Left kidney (tissue), 2 donors: ENCODE measurements around the gene NCOA1. TPM values are rescaled to one million over a fixed set of nuclear protein-coding genes. Genes with fewer than 3 reads are reported as not detected.

Experiments used
- DNase-seq: peaks from one replicate; pipeline ENCODE4 v3.0.0-alpha.2; 2013
- polyA plus RNA-seq: library from polyadenylated mRNA; unstranded; fragments of 120-200 nt; gene quantifications from one replicate; pipeline ENCODE4 v1.2.1, GENCODE V29; 2013; ENCODE audit not compliant: insufficient read length

The NCOA1 gene
- polyA plus RNA-seq, 1 donor: 51.7 TPM

DNA sequence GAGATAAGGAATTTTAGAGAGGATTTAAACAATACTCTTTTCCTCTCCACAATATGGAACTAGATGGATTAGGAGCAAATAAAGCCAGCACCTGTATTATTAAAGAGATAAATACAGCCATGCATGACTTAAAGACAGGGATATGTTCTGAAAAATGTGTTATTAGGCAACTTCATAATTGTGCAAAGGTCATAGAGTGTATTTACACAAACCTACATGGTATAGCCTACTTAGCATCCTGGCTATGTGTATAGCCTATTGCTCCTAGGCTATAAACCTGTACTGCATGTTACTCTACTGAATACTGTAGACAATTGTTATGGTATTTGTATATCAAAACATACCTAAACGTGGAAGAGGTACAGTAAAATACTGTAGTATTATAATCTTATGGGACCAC is 249.1 kb downstream of the NCOA1 start:
- DNase-seq: no peak

DNA sequence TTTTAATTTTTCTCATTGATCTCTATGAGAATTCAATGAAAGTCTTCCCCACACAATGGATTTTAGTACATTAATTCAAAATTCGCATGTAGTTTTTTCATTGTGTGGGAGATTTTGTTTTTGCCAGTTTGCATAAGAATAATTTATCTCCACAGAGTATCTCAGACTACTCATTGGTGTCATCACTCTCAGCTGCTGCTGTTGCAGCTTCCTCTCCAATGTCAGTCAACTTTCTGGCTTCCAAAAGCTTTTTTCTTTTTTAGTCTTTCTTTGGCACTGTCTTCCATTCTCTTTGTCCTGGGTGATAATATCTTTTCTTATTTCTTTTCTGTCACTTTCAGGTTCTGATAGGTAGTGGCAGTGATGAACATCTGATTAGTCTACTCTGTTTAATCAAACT is 251.7 kb downstream of the NCOA1 start:
- no peak for DNase-seq

DNA sequence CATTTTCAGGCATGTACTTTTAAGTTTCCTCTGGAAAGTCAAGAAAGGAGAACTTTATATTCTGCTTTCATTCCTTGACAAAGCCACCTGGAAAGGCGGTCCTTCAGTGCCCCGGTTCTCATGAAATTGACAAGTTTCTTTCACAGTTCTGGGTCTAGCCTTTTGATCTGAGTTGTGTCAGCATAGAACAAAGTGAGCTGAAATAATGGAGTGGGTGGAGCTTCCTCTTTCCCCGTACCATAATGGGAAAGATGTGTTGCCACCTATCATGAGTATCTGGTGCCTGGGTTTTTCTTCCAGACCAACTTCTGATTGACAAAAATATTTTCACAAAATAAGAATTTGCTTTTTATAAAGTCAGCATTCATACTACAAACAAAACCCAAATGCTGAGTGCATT is 252.9 kb downstream of the NCOA1 start:
- DNase-seq: no peak

DNA sequence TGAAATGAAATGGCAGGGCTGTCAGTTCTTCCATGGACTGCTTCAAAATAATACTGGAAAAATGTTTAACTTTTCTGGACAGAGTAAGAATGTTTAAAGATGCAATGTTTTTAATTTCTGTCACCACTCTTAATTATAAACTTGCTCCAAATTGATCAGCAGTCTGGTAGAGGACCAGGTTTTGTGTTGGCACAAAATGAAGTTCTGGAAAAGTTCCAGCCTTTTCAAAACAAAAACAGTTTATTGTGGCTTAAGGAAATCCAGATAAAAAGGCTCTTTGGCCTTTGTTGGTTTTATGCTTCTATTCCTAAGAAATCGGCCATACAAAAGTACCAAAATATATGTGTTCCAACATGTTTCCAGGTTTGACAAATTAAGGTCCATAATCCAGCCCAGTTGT is 253.3 kb downstream of the NCOA1 start:
- no peak for DNase-seq

DNA sequence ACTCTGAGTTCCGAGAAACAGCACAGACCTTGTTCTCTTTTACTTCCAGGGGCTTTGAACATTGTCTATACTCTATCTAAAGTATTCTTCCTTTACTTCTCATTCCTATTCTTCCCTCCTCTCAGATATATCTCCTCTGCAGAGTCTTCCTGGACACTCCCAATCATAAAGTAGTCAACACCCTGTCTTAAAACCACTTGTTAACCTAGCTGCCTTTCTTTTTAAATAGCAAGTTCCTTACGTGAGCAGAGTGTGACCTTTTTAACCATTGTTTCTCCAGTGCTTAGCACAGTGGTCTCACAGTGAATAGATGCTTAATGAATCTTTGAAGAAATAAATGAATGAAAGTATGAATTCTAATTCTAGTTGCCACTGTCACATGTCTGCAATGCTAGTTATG is 254.8 kb downstream of the NCOA1 start:
- DNase-seq: no peak

DNA sequence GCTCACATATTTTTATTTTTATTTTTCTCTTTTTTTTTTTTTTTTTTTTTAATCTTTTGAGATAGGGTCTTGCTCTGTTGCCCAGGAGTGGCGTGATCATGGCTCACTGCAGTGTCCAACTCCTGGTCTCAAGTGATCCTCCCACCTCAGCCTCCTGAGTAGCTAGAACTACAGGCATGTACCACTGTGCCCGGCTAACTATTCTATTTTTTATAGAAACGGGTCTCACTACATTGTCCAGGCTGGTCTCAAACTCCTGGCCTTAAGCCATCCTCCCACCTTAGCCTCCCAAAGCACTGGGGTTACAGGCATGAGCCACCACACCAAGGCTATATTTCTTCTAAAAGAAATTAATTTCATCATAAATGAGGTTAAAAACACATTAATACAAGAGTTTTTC is 256.2 kb downstream of the NCOA1 start:
- no peak for DNase-seq

DNA sequence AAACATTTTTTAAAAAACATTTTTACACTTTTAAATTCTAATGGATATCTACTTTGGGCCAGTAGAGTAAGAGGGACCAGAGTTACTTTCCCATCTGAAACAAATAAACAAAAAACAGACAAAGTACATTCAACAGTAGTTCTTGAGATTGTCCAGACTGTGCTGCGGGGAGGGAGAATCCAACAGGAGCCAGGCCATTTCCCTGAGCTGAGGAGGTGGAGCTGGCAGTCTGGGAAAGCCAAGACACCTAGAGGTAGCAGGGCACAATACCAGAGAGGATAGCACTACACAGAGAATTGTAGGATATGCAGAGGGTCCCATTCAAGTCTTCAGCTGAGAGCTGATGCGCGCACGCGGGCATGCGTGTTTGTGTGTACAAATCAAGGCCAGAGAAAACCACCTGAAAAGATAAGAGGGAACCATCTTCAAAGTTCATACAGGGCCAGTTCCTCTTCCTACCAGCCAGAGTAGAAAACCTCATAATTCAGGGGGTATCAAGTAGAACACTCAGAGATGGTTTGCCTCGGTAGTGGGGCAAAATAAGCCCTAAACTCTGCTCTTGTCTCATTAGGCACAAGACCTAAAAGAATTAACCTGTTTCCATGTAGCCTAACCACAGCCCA is 258.1 kb downstream of the NCOA1 start:
- no peak for DNase-seq

DNA sequence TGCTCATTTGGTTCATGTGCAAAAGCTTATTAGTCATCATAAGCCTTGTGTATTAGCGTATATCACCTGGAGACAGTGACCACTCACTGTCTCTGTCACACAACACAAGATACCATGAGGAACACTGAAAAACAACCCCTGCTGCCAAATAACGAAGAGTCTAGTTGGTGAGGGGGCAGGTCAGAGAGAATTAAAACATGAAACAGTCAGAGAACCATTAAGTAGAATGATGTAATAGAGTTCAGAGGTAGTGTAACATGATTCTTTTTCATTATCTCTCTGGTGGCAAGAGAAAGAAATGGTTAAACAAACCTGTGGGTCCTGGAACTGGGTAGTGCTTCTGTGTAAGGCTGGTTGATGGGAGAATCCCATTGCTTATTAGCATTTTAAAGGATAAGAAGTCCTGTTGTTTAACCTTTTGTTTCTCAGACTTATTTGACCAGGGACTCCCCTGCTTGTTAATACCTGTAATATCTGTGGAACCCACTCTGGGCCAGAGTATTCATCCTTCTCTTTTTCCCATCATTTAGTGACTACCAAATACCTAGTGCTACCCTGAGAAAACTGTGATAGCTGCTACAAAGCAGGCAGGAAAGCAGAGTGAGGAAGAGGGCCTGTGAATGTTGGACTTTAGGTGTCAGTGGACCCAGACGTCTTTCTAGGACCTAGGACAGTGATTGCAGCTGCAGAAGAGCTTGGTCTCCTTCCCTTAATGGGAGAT is 264.1 kb downstream of the NCOA1 start:
- DNase-seq: peak; percentile 70

DNA sequence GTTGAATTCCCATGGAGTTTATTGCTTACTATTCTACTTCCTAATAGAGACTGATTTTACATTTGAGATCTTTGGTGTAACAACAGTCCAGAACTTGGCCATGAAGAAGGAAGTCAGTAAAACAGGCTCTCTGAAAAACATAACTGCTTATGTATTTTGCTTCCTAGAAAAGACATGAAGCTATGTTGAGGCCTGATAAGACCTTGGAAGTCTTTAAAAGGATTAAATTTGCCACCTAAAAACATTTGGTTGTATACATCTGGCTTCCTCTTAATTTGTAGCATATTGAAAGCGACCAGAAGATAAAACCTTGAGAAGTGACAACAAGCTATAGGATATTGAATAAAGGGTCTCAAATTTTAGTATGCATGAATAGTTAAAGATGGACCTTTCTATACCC is 265.7 kb downstream of the NCOA1 start:
- DNase-seq: no peak

DNA sequence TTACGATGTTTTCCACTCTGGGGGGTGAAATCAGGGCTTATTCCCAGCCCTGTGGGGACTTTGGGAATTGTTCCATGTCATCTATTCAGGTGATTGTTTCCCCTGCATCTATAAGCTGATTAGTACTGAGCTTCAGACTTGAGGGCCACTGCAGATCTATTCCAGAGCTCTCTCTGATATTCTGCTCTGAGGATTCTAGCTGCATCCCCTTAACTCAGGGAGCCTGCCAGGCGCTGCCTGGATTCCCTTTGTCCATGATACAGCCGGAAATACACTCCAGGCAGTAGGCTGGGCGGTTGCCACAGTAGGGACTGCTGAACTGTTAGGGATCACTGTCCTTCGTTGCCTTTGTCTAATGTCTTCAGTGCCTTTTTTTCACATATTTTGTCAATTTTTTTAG is 270.8 kb downstream of the NCOA1 start:
- no peak for DNase-seq

DNA sequence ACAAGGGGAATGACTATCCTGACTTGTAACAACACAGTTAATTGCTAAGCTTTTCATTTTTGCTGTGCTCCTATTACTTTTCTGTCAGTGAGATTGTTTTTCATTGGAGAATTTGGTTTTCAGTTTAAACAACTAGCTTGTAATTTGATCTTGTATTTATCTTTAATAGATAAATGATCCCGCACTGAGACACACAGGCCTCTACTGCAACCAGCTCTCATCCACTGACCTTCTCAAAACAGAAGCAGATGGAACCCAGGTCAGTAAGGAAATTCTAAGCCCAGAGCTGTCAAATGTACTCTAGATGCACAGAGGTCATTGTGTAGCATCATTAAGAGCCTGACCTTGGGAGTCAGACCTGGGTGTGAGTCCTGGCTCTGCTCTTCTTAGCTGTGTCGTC is 271.5 kb downstream of the NCOA1 start:
- no peak for DNase-seq

DNA sequence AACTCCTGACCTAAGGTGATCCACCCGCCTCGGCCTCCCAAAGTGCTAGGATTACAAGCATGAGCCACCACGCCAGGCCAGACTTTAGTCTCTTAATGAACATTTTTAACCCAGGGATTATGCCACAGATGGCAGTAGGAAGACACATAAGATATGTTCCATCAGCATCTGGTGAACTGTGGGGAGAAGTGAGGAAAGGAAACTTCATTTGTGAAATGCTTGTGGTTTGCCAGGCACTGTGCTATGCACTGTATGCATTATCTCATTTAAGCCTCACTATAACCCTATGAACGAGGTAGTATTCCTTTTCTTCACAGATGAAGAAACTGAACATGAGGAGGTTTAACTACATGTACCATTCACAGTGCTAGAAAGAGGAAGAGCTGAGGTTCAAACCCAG is 272.8 kb downstream of the NCOA1 start:
- DNase-seq: no peak

DNA sequence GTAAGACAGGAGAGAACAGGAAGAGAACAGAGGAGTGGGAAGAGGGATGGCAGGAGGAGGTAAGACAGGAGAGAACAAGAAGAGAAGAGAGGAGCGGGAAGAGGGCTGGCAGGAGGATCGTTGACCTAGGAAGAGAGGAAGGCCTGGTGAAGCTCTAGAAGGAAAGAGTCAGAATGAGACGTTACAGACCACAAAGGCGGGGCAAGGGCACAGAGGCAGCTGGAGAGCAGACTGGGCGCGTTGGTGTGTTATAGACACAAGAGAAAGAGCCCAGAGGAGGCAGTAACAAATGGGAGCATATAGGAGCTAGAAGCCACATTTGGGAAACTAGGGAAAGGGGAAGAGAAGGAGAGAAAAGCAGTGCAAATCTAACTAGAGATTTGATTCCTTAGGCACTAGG is 275.6 kb downstream of the NCOA1 start:
- no peak for DNase-seq

DNA sequence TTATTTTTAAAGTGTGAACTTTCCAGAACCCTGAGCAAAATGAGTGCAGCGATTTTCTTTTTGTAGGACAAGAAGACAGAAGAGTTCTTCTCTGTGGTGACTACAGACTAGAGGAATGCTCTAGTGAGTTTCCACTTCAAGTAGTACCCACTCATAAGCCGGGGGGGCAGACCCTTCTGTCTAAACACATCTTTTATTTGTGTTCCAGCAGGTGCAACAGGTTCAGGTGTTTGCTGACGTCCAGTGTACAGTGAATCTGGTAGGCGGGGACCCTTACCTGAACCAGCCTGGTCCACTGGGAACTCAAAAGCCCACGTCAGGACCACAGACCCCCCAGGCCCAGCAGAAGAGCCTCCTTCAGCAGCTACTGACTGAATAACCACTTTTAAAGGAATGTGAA is 277.0 kb downstream of the NCOA1 start:
- no peak for DNase-seq

DNA sequence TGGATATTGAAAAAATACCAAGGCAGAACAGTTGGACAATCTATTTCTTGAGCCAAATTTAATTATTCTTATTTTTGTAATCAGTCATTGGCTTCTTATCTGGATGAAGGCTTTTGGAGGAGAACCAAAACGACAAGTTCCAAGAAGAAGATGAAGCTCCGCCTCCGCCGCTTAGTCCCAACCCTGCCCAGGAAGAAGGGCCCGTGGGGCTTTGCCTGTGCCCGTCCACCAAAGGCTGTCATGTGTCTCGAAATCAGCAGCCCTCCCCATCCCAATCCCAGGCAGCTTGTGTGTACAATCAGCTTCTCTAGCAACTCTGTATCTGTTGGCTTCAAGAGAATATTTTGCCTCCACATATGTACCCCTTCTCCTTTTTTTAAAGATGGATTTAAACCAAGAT is 277.5 kb downstream of the NCOA1 start:
- no peak for DNase-seq

DNA sequence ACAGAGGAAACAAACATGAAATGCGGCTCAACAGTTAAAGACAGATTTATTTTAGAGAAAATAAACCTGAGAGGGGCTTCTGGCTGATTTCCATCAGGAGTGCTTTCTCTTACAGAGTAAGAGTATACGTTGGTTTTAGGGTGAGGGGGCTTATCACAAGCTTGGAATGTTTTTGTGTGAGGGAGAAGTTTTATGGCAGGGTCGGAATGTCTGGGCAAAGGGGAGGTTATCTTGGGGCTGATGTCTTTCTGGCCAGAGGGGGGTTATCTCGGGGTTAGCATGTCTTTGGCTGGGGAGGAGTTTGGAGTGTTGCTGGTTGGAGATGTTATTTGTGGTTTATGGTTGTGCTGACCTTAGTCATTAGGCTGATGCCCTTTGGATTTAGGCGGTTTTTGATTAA is 280.0 kb downstream of the NCOA1 start:
- peak; percentile 57 for DNase-seq

DNA sequence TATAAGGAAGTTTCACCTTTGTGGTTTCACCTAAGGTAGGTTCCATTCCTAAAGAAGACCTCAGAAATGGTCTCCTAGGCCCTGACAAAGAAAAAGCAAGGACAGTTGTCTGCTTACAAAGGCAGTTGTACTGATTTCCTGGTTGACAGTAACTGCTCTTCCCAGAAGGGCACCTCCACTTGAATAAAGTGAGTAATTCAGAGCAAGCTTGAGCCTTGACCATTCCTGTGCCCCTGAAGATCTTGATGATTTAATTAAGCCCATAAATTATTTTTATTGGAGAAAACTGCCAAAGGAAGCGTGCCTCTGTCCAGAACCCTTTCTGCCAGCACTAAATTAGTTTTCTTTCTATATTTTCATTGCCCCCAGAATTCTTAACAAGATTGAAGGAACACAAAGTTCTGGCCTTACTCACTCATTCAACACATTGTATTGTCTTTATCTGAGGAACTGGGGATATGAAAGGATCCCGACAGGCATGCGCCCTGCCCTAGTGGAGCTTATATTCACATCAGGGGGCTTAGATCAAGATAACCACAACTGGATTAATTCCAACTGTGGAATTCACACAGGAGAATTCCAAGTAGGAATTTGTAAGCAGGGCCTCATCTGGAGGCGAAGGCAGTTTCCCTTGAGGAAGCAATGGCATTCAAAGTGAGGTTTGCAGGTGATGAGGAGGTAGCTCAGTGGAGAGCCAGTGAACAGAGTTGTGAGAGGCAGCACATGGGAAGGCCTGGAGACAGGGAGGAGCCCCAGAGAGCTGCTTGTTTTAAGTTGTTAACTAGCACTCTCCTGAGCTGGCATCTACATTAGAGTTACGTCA is 280.9 kb downstream of the NCOA1 start:
- no peak for DNase-seq

DNA sequence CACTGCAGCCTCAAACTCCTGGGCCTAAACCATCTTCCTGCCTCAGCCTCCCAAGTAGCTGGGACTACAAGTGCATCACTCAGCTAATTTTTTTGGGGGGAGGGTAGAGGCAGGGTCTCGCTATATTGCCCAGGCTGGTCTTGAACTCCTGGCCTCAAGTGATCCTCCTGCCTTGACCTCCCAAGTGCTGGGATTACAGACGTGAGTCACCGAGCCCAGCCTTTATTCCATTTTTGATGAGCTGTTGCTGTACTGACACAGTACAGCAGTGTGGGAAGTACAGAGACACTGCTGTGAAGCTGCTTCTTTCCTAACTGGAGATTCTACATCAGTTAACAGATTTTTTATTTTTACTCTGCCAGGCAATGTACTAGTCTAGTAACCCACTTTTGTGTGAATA is 283.3 kb downstream of the NCOA1 start:
- DNase-seq: no peak

DNA sequence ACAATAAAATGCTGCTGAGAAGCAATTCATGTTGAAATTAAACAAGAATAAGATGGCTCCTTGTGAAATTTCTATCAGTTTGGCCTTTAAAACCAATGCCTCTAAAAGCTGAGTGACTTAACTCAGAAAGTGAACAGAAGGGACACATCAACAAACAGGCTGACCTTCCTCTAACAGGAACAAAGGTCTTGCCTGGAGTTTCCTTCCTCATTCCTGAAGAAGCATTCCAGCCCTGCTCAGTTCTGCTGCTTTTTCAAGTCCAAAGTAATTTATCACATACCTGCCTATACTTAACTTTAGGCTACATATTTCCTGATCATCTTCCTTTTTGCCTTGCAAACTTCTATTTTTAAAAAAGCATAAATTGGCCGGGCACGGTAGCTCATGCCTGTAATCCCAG is 288.1 kb downstream of the NCOA1 start:
- no peak for DNase-seq

DNA sequence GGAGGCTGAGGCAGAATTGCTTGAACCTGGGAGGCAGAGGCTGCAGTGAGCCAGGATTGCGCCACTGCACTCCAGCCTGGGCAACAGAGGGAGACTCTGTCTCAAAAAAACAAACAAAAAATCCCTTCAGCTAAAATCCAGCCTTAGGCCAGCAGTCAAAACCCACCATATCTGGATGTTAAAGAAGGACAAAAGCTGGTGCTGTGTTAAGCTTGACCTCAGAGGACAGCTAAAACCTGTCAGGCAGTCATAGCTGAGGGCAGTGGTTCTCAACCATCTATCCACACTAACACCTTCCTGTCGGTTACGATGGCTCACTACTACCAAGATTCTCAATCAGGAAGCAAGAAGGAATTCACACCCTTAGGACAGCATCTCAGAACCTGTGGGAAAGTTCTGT is 292.6 kb downstream of the NCOA1 start:
- no peak for DNase-seq

DNA sequence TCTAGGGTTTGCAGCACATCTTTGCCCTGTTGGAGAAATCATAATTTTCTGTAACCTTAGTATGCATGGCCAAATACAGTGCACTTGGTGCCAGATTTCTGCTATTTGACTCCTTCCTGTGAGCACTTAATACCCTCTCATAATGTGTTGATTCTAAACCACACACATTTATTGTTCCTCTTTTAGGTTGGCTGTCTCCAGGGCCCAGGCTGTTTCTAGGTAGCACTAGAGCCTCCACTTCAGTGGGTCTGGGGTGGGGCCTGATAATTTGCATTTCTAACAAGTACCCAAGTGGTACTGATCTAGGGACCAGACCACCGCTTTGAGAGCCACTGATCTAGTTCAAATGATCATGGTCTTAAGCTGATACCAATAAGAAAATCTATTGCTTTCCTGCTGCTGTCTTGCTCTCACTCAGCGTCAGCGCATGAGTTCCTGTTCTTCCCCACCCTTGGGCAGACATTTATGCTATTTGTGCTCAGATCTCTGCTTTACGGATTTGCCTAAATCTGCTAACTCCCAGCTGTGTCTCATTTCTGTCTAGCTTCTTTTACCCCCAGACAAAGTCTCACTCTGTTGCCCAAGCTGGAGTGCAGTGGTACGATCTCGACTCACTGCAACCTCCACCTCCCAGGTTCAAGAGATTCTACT is 294.7 kb downstream of the NCOA1 start:
- no peak for DNase-seq

DNA sequence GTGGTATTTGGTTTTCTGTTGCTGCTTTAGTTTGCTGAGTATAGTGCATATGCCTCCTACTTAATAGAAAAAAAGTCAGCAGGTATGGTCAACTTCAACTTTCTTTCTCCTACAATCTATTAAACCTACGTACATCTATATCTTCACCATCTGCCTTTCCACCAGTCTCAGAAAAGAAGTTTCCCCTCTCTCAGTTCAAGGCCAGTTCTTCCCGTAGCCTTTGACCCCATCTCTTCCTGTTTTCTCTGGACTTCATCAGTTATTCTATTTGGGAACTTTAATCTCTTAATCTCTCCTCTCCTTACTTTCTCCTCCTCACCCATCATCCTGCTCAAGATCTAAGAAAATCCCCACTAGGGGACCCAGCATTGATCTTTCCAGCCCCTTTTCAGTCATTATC is 296.5 kb downstream of the NCOA1 start:
- no peak for DNase-seq

DNA sequence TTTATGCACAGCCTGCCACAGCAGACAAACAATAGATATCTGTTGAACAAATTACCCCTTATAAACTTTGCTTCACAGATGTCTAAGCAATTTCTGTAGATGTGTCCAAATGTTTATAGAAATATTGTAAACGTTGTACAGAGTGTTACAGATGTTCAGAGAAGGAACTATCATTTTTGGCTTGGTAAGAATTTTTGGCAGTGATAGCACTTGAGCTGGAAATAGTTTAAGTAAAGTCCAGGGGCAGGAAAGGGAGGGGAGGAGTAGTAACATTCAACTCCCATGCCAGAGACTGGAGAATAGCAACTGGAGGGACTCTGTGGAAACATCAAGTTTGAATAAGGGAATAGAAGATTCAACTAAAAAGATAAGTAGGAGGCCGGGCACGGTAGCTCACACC is 297.8 kb downstream of the NCOA1 start:
- no peak for DNase-seq
